ENCODE results near the gene CDKL4.

DNA sequence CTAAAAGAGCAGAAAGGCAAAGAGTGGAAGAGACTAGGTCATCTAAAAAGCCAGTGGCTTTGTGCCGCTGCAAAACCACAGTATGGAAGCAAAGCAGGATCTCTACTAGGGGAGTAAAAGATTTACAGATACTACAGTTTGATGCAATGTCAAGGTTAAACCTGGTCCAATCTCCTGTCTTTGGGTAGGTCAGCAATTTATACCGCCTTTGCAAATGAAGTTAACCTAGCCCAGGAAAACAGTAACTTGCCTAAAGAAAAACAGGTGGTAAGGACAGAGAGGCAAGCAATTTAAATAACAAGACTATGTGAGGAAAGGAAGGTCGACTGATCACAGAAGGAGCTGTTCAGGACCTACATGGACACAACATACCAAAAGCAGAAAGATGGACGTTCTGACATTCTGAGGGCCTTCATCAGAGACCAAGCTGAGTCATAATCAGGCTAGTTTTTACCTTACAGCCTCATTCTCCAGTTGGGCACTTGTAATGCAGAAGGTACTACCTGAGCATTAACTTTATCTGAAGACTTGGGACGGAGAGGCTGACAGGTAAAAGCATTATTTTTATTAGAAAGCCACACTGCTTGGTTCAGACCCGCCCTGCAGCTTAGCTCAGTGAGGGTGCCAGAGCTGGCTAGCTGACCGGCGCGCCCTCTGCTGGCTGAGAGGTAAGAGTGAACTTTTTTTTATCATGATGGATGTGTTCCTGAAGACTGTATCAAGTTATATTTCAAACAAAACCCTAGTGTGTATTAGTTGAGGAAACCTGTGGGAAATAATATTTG, 15.9 kb downstream of the CDKL4 start:
- TF ChIP-seq CTCF (IDR thresholded peaks at IDR 0.05): peak; percentile 78 to 93 (median 86)
- no peak for TF ChIP-seq POLR2A (IDR thresholded peaks at IDR 0.05)
